22Rv1 (cell line): ENCODE data around the gene STARD6.

ENCODE experiments used
- ZFX ChIP-seq: fragments of 450-650 bp; IDR thresholded peaks from 2 replicates; pipeline ENCODE4 v1.6.1; 2017; ENCODE audit warnings: antibody characterized with exemption, borderline replicate concordance
- TF ChIP-seq, protein P1 (sequence below): fragments of 450-650 bp; IDR thresholded peaks from 2 replicates; pipeline ENCODE4 v1.5.1; 2017; ENCODE audit warnings: mild to moderate bottlenecking

DNA sequence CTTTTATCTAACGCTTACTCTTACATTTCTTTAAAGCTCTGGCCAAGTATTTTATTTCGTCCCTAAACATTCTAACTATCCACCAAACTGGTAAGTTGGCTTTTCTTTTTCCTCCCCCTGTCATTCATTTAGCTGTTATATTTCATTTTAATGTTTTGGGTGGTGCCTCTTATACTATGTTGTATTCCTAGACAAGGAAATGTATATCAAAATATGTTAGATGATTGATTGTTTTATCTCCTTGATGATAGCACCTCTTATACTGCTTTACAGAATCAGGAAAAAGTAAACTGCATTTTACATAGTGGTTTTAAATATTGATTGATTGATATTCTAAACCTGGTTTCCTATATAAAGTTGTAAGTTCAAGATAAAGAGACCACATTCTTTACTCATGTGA is 24.0 kb upstream of the STARD6 start:
- TF ChIP-seq, protein P1, sequence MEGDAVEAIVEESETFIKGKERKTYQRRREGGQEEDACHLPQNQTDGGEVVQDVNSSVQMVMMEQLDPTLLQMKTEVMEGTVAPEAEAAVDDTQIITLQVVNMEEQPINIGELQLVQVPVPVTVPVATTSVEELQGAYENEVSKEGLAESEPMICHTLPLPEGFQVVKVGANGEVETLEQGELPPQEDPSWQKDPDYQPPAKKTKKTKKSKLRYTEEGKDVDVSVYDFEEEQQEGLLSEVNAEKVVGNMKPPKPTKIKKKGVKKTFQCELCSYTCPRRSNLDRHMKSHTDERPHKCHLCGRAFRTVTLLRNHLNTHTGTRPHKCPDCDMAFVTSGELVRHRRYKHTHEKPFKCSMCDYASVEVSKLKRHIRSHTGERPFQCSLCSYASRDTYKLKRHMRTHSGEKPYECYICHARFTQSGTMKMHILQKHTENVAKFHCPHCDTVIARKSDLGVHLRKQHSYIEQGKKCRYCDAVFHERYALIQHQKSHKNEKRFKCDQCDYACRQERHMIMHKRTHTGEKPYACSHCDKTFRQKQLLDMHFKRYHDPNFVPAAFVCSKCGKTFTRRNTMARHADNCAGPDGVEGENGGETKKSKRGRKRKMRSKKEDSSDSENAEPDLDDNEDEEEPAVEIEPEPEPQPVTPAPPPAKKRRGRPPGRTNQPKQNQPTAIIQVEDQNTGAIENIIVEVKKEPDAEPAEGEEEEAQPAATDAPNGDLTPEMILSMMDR, result no peak
- TF ChIP-seq ZFX, result no peak
